Large intestine (tissue), 3 donors: ENCODE measurements around the gene MAPK14. TPM values are rescaled to one million over a fixed set of nuclear protein-coding genes. Genes with fewer than 3 reads are reported as not detected.

Experiments
- DNase-seq, 2 donors: peaks; one replicate each; pipeline versions ENCODE4 v3.0.0 to v3.0.0-alpha.2; 2013
- H3K27ac ChIP-seq: one replicate; pipeline ENCODE4 v1.5.1; 2013; ENCODE audit warnings: low read length
- H3K27me3 ChIP-seq: 2 replicates; pipeline ENCODE4 v1.6.1; 2013; ENCODE audit warnings: low read length; ENCODE audit not compliant: control insufficient read depth, insufficient read depth
- H3K36me3 ChIP-seq: 2 replicates; pipeline ENCODE4 v1.6.1; 2013; ENCODE audit warnings: low read length; ENCODE audit not compliant: control insufficient read depth, insufficient read depth
- H3K4me1 ChIP-seq: one replicate; pipeline ENCODE4 v1.6.1; 2013; ENCODE audit warnings: low read length; ENCODE audit not compliant: control insufficient read depth, insufficient read depth
- H3K4me3 ChIP-seq: one replicate; pipeline ENCODE4 v1.5.1; 2013; ENCODE audit warnings: low read length
- H3K9me3 ChIP-seq: one replicate; pipeline ENCODE4 v1.6.1; 2013; ENCODE audit warnings: mild to moderate bottlenecking, low read depth, low read length, moderate library complexity; ENCODE audit not compliant: control insufficient read depth
- WGBS: methylation state at CpG from one replicate; pipeline ENCODE4 v1.1.5; 2013; ENCODE audit warnings: low lambda C conversion rate; ENCODE audit not compliant: insufficient coverage; 5-methylcytosine and 5-hydroxymethylcytosine counted together
- polyA plus RNA-seq: library from polyadenylated mRNA; unstranded; fragments of 120-200 nt; gene quantifications from one replicate; pipeline ENCODE4 v1.2.1, GENCODE V29; 2013

The MAPK14 gene
- polyA plus RNA-seq, 1 donor, result 74.8 TPM

DNA sequence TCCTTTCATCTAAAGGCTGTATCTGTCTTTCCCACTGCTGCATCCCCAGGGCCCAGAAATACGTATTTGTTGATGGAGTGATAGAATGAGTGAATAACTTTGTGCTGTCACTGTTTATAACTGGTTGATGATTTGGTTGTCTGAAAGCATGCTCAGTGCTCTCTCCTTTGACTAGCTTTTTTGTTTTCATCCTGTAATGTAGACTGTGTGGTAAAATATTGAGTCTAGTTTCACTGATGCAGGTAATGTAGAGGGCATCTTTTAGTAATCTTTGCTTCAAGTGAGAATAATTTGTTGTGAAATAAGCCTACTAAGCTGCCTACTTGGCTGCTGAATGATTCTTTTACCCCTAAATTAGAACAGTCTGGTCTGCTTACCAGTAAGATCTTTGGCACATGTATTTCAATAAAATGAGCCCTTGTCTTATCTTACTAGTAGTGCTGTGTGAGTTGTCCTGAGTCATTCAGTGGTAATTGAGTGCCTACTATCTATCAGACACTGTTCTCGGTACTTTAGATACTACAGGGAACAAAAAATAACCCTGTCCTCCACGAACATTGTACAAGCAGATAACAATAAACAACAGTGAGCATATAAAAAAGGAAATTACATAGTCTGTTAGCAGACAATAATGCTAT is 39.9 kb downstream of the MAPK14 start:
- H3K27ac ChIP-seq, result peak overlapping the region; percentile 93
- H3K27me3 ChIP-seq, result no peaks in the 10 kb centered on the region
- no CpG with 5 or more reads among the region's 3 CpGs for WGBS
- no peaks in the 10 kb centered on the region for H3K9me3 ChIP-seq
- no peak overlapping the region for H3K4me3 ChIP-seq
- peak; percentile 29 to 80 for DNase-seq
- H3K4me1 ChIP-seq, result peaks cover 49% of the 10 kb centered on the region
- no peaks in the 10 kb centered on the region for H3K36me3 ChIP-seq

DNA sequence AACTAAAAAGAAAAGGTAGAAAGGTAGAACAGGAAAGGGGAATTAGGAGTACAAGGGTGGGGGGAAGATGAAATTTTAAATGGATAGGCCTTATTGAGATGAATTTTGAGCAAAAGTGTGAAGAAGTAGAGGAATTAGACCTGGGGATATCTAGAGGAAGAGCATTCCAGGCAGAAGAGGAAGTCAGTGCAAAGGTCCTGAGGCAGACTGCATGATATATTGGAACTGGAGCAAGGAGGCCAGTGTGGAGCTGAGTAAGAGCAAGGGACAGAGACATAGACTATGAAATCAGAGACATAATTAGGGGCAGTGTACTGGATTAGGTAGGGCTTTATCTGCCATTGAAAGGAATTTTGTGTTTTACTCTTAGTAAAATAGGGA is 40.4 kb downstream of the MAPK14 start:
- Histone ChIP-seq H3K4me3 (no peak overlapping the region), H3K27me3 (no peaks in the 10 kb centered on the region), H3K9me3 (no peaks in the 10 kb centered on the region), H3K4me1 (peaks cover 49% of the 10 kb centered on the region), H3K27ac (peak overlapping the region; percentile 93), H3K36me3 (no peaks in the 10 kb centered on the region)
- DNase-seq, result peak in 1 of 2 donors; percentile 62

DNA sequence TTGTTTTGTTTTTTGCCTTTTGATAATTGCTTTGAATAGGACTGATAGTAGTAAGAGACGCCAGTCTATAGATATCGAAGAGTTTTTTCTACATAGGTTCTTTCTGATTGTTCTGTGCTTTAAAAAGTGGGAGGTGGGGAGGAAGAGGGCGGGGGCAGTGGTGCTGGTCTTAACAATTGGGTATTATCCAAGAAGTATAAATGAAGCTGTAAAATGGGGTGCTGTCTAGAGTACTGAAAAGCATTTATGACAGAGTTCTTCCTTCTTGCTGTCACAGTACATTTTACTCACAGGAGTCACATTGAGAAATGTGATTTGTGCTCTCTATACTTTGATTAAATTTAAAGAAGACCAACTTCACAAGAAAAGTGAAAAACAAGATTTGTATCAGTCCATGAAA is 41.0 kb downstream of the MAPK14 start:
- peak overlapping the region; percentile 93 for H3K27ac ChIP-seq
- H3K4me1 ChIP-seq, result peaks cover 46% of the 10 kb centered on the region
- 17% methylated on average over 2 of the region's 3 CpGs for WGBS
- no peaks in the 10 kb centered on the region for H3K9me3 ChIP-seq
- H3K27me3 ChIP-seq, result no peaks in the 10 kb centered on the region
- no peak overlapping the region for H3K4me3 ChIP-seq
- DNase-seq, result peak in 1 of 2 donors; percentile 54
- no peaks in the 10 kb centered on the region for H3K36me3 ChIP-seq

GRCh38 chr6:36069573-36069972 is 42.0 kb downstream of the MAPK14 start:
- Histone ChIP-seq H3K9me3 (no peaks in the 10 kb centered on the region), H3K27ac (no peak overlapping the region), H3K4me3 (no peak overlapping the region), H3K4me1 (peaks cover 36% of the 10 kb centered on the region), H3K27me3 (no peaks in the 10 kb centered on the region), H3K36me3 (no peaks in the 10 kb centered on the region)
- no peak for DNase-seq
- no CpG with 5 or more reads among the region's 1 CpG for WGBS

GRCh38 chr6:36070252-36070651 is 42.6 kb downstream of the MAPK14 start:
- no peaks in the 10 kb centered on the region for H3K27me3 ChIP-seq
- no peaks in the 10 kb centered on the region for H3K9me3 ChIP-seq
- no peak for DNase-seq
- no peaks in the 10 kb centered on the region for H3K36me3 ChIP-seq
- 100% methylated on average over 1 of the region's 3 CpGs for WGBS
- no peak overlapping the region for H3K27ac ChIP-seq
- peaks cover 31% of the 10 kb centered on the region for H3K4me1 ChIP-seq
- no peak overlapping the region for H3K4me3 ChIP-seq

GRCh38 chr6:36071281-36071680 is 43.7 kb downstream of the MAPK14 start:
- H3K4me3 ChIP-seq, result no peak overlapping the region
- H3K9me3 ChIP-seq, result no peaks in the 10 kb centered on the region
- WGBS, result no CpG with 5 or more reads among the region's 3 CpGs
- no peaks in the 10 kb centered on the region for H3K27me3 ChIP-seq
- no peak for DNase-seq
- H3K36me3 ChIP-seq, result peaks cover 2% of the 10 kb centered on the region
- no peak overlapping the region for H3K27ac ChIP-seq
- peaks cover 26% of the 10 kb centered on the region for H3K4me1 ChIP-seq

- Histone ChIP-seq H3K27me3 (no peaks in the 10 kb centered on the region), H3K4me1 (peaks cover 22% of the 10 kb centered on the region), H3K27ac (no peak overlapping the region), H3K9me3 (no peaks in the 10 kb centered on the region), H3K36me3 (peaks cover 6% of the 10 kb centered on the region), H3K4me3 (no peak overlapping the region)
- no CpG with 5 or more reads among the region's 1 CpG for WGBS
- no peak for DNase-seq
Measured at GRCh38 chr6:36071714-36072113, 44.1 kb downstream of the MAPK14 start.

GRCh38 chr6:36072681-36073080 is 45.1 kb downstream of the MAPK14 start:
- Histone ChIP-seq H3K27me3 (no peaks in the 10 kb centered on the region), H3K27ac (no peak overlapping the region), H3K4me3 (no peak overlapping the region), H3K4me1 (peaks cover 21% of the 10 kb centered on the region), H3K9me3 (no peaks in the 10 kb centered on the region), H3K36me3 (peaks cover 7% of the 10 kb centered on the region)
- no CpG with 5 or more reads among the region's 4 CpGs for WGBS
- no peak for DNase-seq

GRCh38 chr6:36073587-36073986 is 46.0 kb downstream of the MAPK14 start:
- Histone ChIP-seq H3K27ac (no peak overlapping the region), H3K4me3 (no peak overlapping the region), H3K36me3 (peaks cover 9% of the 10 kb centered on the region), H3K27me3 (no peaks in the 10 kb centered on the region), H3K9me3 (no peaks in the 10 kb centered on the region), H3K4me1 (peaks cover 14% of the 10 kb centered on the region)
- no peak for DNase-seq

GRCh38 chr6:36075656-36076055 is 48.0 kb downstream of the MAPK14 start:
- Histone ChIP-seq H3K27ac (no peak overlapping the region), H3K9me3 (no peaks in the 10 kb centered on the region), H3K4me1 (peaks cover 4% of the 10 kb centered on the region), H3K4me3 (no peak overlapping the region), H3K27me3 (no peaks in the 10 kb centered on the region), H3K36me3 (peaks cover 22% of the 10 kb centered on the region)
- WGBS, result no CpG with 5 or more reads among the region's 3 CpGs
- peak; percentile 59 to 79 for DNase-seq
